IMR-90 (cell line): ENCODE results near the gene PLXNA1. TPM values are rescaled to one million over a fixed set of nuclear protein-coding genes. Genes with fewer than 3 reads are reported as not detected.

Experiments
- ATAC-seq: fragments of 200-7000 bp; cut with Tn5 transposase; 2 replicates; pipeline ENCODE4 v1.9.1; 2020; ENCODE audit warnings: low read depth, mild to moderate bottlenecking, moderate library complexity
- BruUV-seq: library from RNA; stranded (reverse); fragments of 400-500 nt; replicated peaks from 2 replicates; lab custom pipeline; 2021; lab: Mats Ljungman, UMichigan
- CTCF ChIA-PET: fragments of 300-600 bp; formaldehyde crosslinking; extraction: SDS; loops from one replicate; lab custom pipeline; 2021; ENCODE audit warnings: antibody characterized with exemption; lab: Yijun Ruan, JAX
- POLR2A ChIA-PET: fragments of 300-600 bp; sonication (Branson Sonifier 250); formaldehyde crosslinking; loops from one replicate; lab custom pipeline; 2022; ENCODE audit warnings: antibody characterized with exemption; ENCODE audit not compliant: unreplicated experiment; lab: Charles Lee
- DNase-seq: peaks from one replicate; pipeline ENCODE4 v3.0.0; 2013
- H2AFZ ChIP-seq: replicated peaks from 2 replicates; pipeline ENCODE3; 2013; ENCODE audit warnings: low read length, mild to moderate bottlenecking; ENCODE audit not compliant: poor library complexity
- H2AK5ac ChIP-seq: 2 replicates; pipeline ENCODE4 v1.6.1; 2013; ENCODE audit warnings: low read depth, low read length, inconsistent platforms
- H2AK9ac ChIP-seq: replicated peaks from 2 replicates; pipeline ENCODE3; 2013; ENCODE audit warnings: mild to moderate bottlenecking, low read depth, low read length, moderate library complexity; ENCODE audit not compliant: poor library complexity
- H2BK120ac ChIP-seq: 2 replicates; pipeline ENCODE4 v1.6.1; 2013; ENCODE audit warnings: low read depth, low read length, inconsistent platforms
- H2BK15ac ChIP-seq: 3 replicates; pipeline ENCODE4 v1.6.1; 2013; ENCODE audit warnings: low read depth, low read length, inconsistent platforms
- H2BK20ac ChIP-seq: 2 replicates; pipeline ENCODE4 v1.6.1; 2013; ENCODE audit warnings: low read depth, mild to moderate bottlenecking, inconsistent platforms, low read length, moderate library complexity
- H2BK5ac ChIP-seq: 2 replicates; pipeline ENCODE4 v1.6.1; 2013; ENCODE audit warnings: mild to moderate bottlenecking, low read depth, low read length, inconsistent platforms; ENCODE audit not compliant: poor library complexity, severe bottlenecking
- H3K14ac ChIP-seq: replicated peaks from 2 replicates; pipeline ENCODE4 v1.6.1; 2013; ENCODE audit warnings: low read depth, low read length, inconsistent platforms
- H3K18ac ChIP-seq: 2 replicates; pipeline ENCODE4 v1.6.1; 2013; ENCODE audit warnings: low read depth, low read length, control low read depth
- H3K23ac ChIP-seq: 2 replicates; pipeline ENCODE4 v1.6.1; 2013; ENCODE audit warnings: low read depth, low read length, inconsistent platforms
- H3K27ac ChIP-seq: 2 replicates; pipeline ENCODE4 v1.5.1; 2013; ENCODE audit warnings: mild to moderate bottlenecking, control low read depth, low read length; ENCODE audit not compliant: insufficient read depth
- H3K27me3 ChIP-seq: 2 replicates; pipeline ENCODE4 v1.6.1; 2013; ENCODE audit warnings: low read length; ENCODE audit not compliant: control insufficient read depth, insufficient read depth
- H3K36me3 ChIP-seq: 2 replicates; pipeline ENCODE4 v1.6.1; 2013; ENCODE audit warnings: low read length, mixed read lengths; ENCODE audit not compliant: control insufficient read depth, insufficient read depth
- H3K4ac ChIP-seq: 2 replicates; pipeline ENCODE4 v1.6.1; 2013; ENCODE audit warnings: low read depth, low read length, inconsistent platforms
- H3K4me1 ChIP-seq: 2 replicates; pipeline ENCODE4 v1.6.1; 2013; ENCODE audit warnings: low read length, mixed read lengths; ENCODE audit not compliant: control insufficient read depth, insufficient read depth
- H3K4me2 ChIP-seq: 2 replicates; pipeline ENCODE4 v1.6.1; 2013; ENCODE audit warnings: low read depth, mild to moderate bottlenecking, control low read depth, low read length, moderate library complexity
- H3K4me3 ChIP-seq: 2 replicates; pipeline ENCODE4 v1.5.1; 2013; ENCODE audit warnings: low read depth, mild to moderate bottlenecking, control low read depth, low read length, moderate library complexity; ENCODE audit not compliant: insufficient read depth
- H3K56ac ChIP-seq: 2 replicates; pipeline ENCODE4 v1.6.1; 2013; ENCODE audit warnings: low read length, inconsistent platforms; ENCODE audit not compliant: insufficient read depth; ENCODE audit errors: extremely low read depth
- H3K79me1 ChIP-seq, 2 experiments: 2 replicates each; pipeline ENCODE4 v1.6.1; 2013; ENCODE audit warnings: low read length in 2 of 2, inconsistent platforms in 1 of 2, low read depth in 1 of 2
- H3K9ac ChIP-seq: 2 replicates; pipeline ENCODE4 v1.6.1; 2013; ENCODE audit warnings: low read depth, low read length, control low read depth
- H3K9me1 ChIP-seq: 2 replicates; pipeline ENCODE4 v1.6.1; 2013; ENCODE audit warnings: low read length, inconsistent platforms; ENCODE audit not compliant: insufficient read depth
- H3K9me3 ChIP-seq: 2 replicates; pipeline ENCODE4 v1.6.1; 2013; ENCODE audit warnings: low read length; ENCODE audit not compliant: control insufficient read depth, insufficient read depth
- H4K20me1 ChIP-seq: 2 replicates; pipeline ENCODE4 v1.6.1; 2013; ENCODE audit warnings: low read length, inconsistent platforms; ENCODE audit not compliant: insufficient read depth
- H4K5ac ChIP-seq: 2 replicates; pipeline ENCODE4 v1.6.1; 2013; ENCODE audit warnings: mild to moderate bottlenecking, low read depth, low read length, control low read depth
- H4K8ac ChIP-seq, 2 experiments: 2 replicates each; pipeline ENCODE4 v1.6.1; 2013; ENCODE audit warnings: low read depth in 2 of 2, low read length in 2 of 2, control low read depth in 1 of 2, inconsistent platforms in 1 of 2
- H4K91ac ChIP-seq: 2 replicates; pipeline ENCODE4 v1.6.1; 2013; ENCODE audit warnings: low read depth, low read length, inconsistent platforms; ENCODE audit not compliant: insufficient read depth
- BHLHE40 ChIP-seq: fragments of 150-350 bp; IDR thresholded peaks from 2 replicates; pipeline ENCODE4 v1.6.1; 2016; ENCODE audit warnings: mild to moderate bottlenecking, low read depth, low read length
- CEBPB ChIP-seq: IDR thresholded peaks from 2 replicates; pipeline ENCODE4 v1.6.1; 2012; ENCODE audit warnings: low read depth, low read length, improper control_type of control experiment
- CHD1 ChIP-seq: IDR thresholded peaks from 2 replicates; pipeline ENCODE4 v1.6.1; 2012; ENCODE audit warnings: low read depth, low read length, improper control_type of control experiment
- CTCF ChIP-seq: conservative IDR thresholded peaks from 2 replicates; pipeline ENCODE4 v1.5.1; 2012; ENCODE audit warnings: mild to moderate bottlenecking, low read depth, low read length, improper control_type of control experiment
- ELK1 ChIP-seq: fragments of 150-350 bp; IDR thresholded peaks from 2 replicates; pipeline ENCODE4 v1.6.1; 2016; ENCODE audit warnings: low read depth, mild to moderate bottlenecking, low read length, moderate library complexity, borderline replicate concordance
- FOS ChIP-seq: fragments of 150-350 bp; IDR thresholded peaks from 2 replicates; pipeline ENCODE4 v1.6.1; 2016; ENCODE audit warnings: low read depth, low read length
- MAFK ChIP-seq: IDR thresholded peaks from 2 replicates; pipeline ENCODE4 v1.6.1; 2012; ENCODE audit warnings: low read depth, low read length, improper control_type of control experiment
- MAZ ChIP-seq: IDR thresholded peaks from 2 replicates; pipeline ENCODE4 v1.6.1; 2012; ENCODE audit warnings: low read depth, mild to moderate bottlenecking, low read length, improper control_type of control experiment, moderate library complexity, borderline replicate concordance
- MXI1 ChIP-seq: IDR thresholded peaks from 2 replicates; pipeline ENCODE4 v1.6.1; 2012; ENCODE audit warnings: low read depth, mild to moderate bottlenecking, low read length, moderate library complexity, borderline replicate concordance
- NFE2L2 ChIP-seq: fragments of 150-350 bp; IDR thresholded peaks from 2 replicates; pipeline ENCODE4 v1.6.1; 2016; ENCODE audit warnings: low read depth, mild to moderate bottlenecking, low read length
- POLR2A ChIP-seq: IDR thresholded peaks from 2 replicates; pipeline ENCODE4 v1.6.1; 2012; ENCODE audit warnings: mild to moderate bottlenecking, low read depth, low read length
- RAD21 ChIP-seq: IDR thresholded peaks from 2 replicates; pipeline ENCODE4 v1.6.1; 2012; ENCODE audit warnings: low read length, improper control_type of control experiment
- RCOR1 ChIP-seq: IDR thresholded peaks from 2 replicates; pipeline ENCODE4 v1.6.1; 2012; ENCODE audit warnings: mild to moderate bottlenecking, low read length, improper control_type of control experiment; ENCODE audit not compliant: insufficient replicate concordance
- RFX5 ChIP-seq: IDR thresholded peaks from 2 replicates; pipeline ENCODE4 v1.8.0; 2012; ENCODE audit warnings: low read depth, mild to moderate bottlenecking, low read length, moderate library complexity
- SMC3 ChIP-seq: fragments of 150-350 bp; IDR thresholded peaks from 2 replicates; pipeline ENCODE4 v1.6.1; 2016; ENCODE audit warnings: low read depth, mild to moderate bottlenecking, antibody characterized with exemption, low read length, moderate library complexity
- USF2 ChIP-seq: fragments of 150-350 bp; IDR thresholded peaks from 2 replicates; pipeline ENCODE4 v1.6.1; 2017; ENCODE audit warnings: mild to moderate bottlenecking, antibody characterized with exemption, low read length, low read depth
- WGBS, 2 experiments: methylation state at CpG; one replicate each; pipeline versions ENCODE4 v1.1.5 to v1.1.7; 2013; ENCODE audit warnings: missing lambda C conversion rate in 2 of 2; ENCODE audit not compliant: insufficient read length in 1 of 2; ENCODE audit errors: extremely low coverage in 2 of 2; 5-methylcytosine and 5-hydroxymethylcytosine counted together
- dilution Hi-C: fragments of 300-500 bp; cut with HindIII; formaldehyde crosslinking; loops from one replicate; pipeline ENCODE4 v1.14.3; 2018; ENCODE audit warnings: low sequenced_read_pairs; ENCODE audit not compliant: unreplicated experiment
- in situ Hi-C: fragments of 300-500 bp; cut with MboI; formaldehyde crosslinking; loops from 3 replicates; pipeline ENCODE4 v1.14.3; 2019; ENCODE audit warnings: low sequenced_read_pairs, inconsistent platforms, mixed read lengths
- intact Hi-C: fragments of 100-400 bp; cut with micrococcal nuclease; formaldehyde crosslinking; loops from 2 replicates; pipeline ENCODE4 v1.10.0; 2022
- polyA plus RNA-seq, 3 experiments: library from polyadenylated mRNA; depleted of rRNA; stranded (reverse); fragments of >200 nt; gene quantifications; 2 replicates each; pipeline ENCODE4 v1.2.3, GENCODE V29; 2012; ENCODE audit warnings: low replicate concordance in 1 of 3
- total RNA-seq: library from RNA; depleted of rRNA; stranded (reverse); fragments of >200 nt; gene quantifications from 2 replicates; pipeline ENCODE4 v1.2.3, GENCODE V29; 2012

Gene PLXNA1
- total and polyA plus RNA-seq, 2 of the 4 experiments (the other 2 are of a cell fraction) = 13.6 to 49.4 TPM

GRCh38 chr3:126952983-126953660 lies 29.8 kb upstream of the PLXNA1 start:
- Histone ChIP-seq H2BK15ac (no peak overlapping the region), H2AK9ac (no peak overlapping the region), H3K18ac (no peak overlapping the region), H2AFZ (no peak overlapping the region), H4K8ac (no peak overlapping the region), H2AK5ac (no peak overlapping the region), H3K23ac (no peak overlapping the region), H3K9me3 (no peaks in the 10 kb centered on the region), H4K5ac (no peak overlapping the region), H3K27ac (no peak overlapping the region), H3K14ac (no peak overlapping the region), H3K4ac (no peak overlapping the region), H2BK5ac (no peak overlapping the region), H3K4me1 (no peaks in the 10 kb centered on the region), H3K79me1 (no peaks in the 10 kb centered on the region), H3K36me3 (no peaks in the 10 kb centered on the region), H3K27me3 (no peaks in the 10 kb centered on the region), H3K56ac (no peak overlapping the region), H3K4me3 (no peak overlapping the region), H4K20me1 (no peaks in the 10 kb centered on the region), H3K9ac (no peak overlapping the region), H3K4me2 (no peak overlapping the region), H3K9me1 (0 out of 2 replicates have a peak, but pooled peaks cover 9% of the 10 kb centered on the region), H4K91ac (no peak overlapping the region), H2BK20ac (no peak overlapping the region), H2BK120ac (no peak overlapping the region)
- DNase-seq = no peak
- in situ Hi-C loops (no loop called here), dilution Hi-C loops (no loop called here), intact Hi-C loops (no loop called here)
- ChIA-PET POLR2A (no interaction called here), CTCF (no interaction called here)
- TF ChIP-seq CTCF (no peak), CEBPB (no peak), RFX5 (no peak), BHLHE40 (no peak), CHD1 (no peak), POLR2A (no peak), NFE2L2 (no peak), MXI1 (no peak), RCOR1 (no peak), RAD21 (no peak), MAFK (no peak), USF2 (no peak), ELK1 (no peak), FOS (no peak), MAZ (no peak), SMC3 (no peak)
- BruUV-seq = no TSS peak
- ATAC-seq = no peak
- WGBS, 2 experiments = 90% methylated on average over 2 of the region's 12 CpGs; no CpG with 5 or more reads in 1 of the 2 experiments
